GM18867 (cell line): Measurements from ENCODE around the gene PBXIP1.
"Not testable (repeated sequence)": the region's sequence is repeated elsewhere in the genome, so short reads cannot be mapped to it uniquely, and the experiment has no call there.

Experiments used
- ATAC-seq: cut with Tn5 transposase; IDR thresholded peaks from one replicate; pipeline ENCODE4 v1.9.1; 2021; ENCODE audit warnings: mild to moderate bottlenecking, moderate library complexity; ENCODE audit not compliant: unreplicated experiment

PBXIP1 gene

DNA sequence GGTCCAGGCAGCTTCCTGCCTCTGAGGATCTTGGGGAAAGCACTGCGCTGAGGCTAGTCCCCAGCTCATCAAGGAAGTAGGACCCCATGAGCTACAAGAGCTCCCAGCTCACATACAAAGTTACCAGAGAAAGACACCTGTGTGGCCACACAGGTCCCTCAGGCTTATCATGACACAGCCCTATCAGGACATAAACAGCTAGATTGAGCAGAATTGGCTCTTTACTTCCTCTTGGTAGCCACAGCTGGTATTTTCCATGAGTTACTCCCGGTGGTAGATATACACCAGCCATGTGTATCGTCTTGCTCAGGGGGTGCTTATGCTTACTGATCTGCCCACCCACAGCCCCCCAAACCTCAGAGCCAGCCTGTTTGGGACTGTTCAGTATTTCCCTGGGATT is 38.7 kb upstream of the PBXIP1 start:
- ATAC-seq: no peak

GRCh38 chr1:154994269-154994587 is 38.3 kb upstream of the PBXIP1 start:
- no peak for ATAC-seq

GRCh38 chr1:154993572-154994268 is 37.8 kb upstream of the PBXIP1 start, which contains the start of gene LENEP:
Gene LENEP (plus strand): TSS chr1:154993586. CDS start chr1:154993608, 22 bp downstream.
- no peak for ATAC-seq

- ATAC-seq: no peak
Observed at GRCh38 chr1:154992721-154993571, 37.0 kb upstream of the PBXIP1 start.

- no peak for ATAC-seq
Observed at GRCh38 chr1:154990276-154990675, 34.4 kb upstream of the PBXIP1 start.

GRCh38 chr1:154989195-154989860 is 33.4 kb upstream of the PBXIP1 start:
- ATAC-seq: no peak

- ATAC-seq: no peak
Observed at GRCh38 chr1:154988058-154988954, 32.4 kb upstream of the PBXIP1 start.

- ATAC-seq: no peak
Observed at GRCh38 chr1:154987326-154987725, 31.4 kb upstream of the PBXIP1 start.

DNA sequence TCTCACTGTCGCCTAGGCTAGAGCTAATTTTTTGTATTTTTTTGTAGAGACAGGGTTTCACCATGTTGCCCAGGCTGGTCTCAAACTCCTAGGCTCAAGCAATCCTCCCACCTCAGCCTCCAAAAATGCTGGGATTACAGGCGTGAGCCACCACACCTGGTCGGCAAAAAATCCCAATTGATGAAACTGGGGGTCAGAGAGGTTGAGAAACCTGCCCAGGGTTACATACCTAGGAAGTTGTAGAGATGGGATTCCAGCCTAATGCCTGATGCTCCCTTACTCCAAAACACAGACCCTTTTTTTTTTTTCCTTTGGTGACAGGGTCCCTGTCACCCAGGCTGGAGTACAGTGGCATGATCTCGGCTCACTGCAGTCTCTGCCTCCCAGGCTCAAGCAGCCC is 30.8 kb upstream of the PBXIP1 start:
- not testable (repeated sequence) for ATAC-seq

DNA sequence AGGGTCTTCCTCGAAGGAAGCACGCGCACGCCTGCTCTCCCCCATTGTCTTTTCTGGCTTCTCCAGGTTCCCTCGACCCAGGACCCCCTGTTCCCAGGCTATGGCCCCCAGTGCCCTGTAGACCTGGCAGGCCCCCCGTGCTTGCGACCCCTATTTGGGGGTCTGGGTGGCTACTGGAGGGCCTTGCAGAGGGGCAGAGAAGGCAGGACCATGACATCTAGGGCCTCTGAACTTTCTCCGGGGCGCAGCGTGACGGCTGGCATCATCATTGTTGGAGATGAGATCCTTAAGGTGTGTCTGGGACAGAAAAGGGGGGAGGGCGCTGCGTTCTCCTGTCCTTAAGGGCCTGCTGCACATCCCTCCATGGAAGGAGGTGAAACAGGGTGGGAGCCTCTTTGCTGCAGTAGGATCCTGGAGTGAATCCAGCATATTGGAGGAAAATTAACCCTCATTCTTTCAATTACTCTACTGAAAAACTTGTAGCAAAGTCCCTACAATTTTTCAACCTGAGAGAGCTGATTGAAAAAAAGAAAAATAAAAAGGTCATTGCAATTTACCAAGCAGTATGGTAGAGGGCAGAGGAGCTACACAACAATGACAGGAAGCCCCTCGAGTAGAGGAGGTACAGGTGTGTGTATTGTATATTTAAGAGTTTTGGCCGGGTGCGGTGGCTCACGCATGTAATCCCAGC is 28.0 kb upstream of the PBXIP1 start:
- no peak for ATAC-seq

- ATAC-seq: peak; percentile 95
Observed at GRCh38 chr1:154982897-154983648, 27.2 kb upstream of the PBXIP1 start, which contains the start of gene FLAD1. Gene FLAD1 (plus strand): TSS chr1:154983344. CDS start chr1:154983695, 351 bp downstream.

DNA sequence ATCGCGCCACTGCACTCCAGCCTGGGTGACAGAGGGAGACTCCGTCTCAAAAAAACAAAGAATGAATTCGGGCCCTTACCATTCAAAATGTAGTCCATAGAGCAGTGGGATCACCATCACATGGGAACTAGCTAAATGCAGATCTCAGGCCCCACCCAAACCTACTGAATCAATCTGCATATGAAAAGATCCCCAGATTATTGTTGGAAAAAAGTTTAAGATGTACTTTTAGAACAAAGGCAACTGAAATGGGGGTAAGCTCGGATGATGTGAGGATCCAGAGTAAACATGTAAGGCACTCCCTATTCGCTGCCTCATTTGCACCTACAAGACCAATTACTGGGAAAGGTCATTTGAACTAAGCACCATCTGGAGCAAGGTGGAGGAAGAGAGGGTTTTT is 26.4 kb upstream of the PBXIP1 start:
- ATAC-seq: no peak

DNA sequence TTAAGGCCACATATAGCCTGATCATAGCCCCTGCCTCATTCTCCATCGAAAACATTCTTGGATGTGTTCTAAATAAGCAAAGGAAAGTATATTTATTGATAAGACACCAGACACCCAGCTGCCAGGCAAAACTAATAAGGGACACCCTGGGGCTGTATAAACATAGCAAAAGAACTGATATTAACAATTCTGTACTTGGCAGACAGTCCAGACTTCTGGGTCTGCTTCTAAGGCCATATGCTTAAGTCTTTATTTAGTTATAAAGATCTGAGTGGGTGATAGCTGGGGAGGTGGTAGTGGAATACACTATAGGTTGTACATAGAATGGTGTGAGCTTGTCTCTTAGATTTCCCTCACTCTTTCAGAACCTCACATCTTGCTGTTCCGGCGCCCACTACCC is 22.5 kb upstream of the PBXIP1 start:
- no peak for ATAC-seq

- ATAC-seq: not testable (repeated sequence)
Observed at GRCh38 chr1:154977762-154978161, 21.9 kb upstream of the PBXIP1 start.

GRCh38 chr1:154975409-154976059 is 19.6 kb upstream of the PBXIP1 start:
- no peak for ATAC-seq

DNA sequence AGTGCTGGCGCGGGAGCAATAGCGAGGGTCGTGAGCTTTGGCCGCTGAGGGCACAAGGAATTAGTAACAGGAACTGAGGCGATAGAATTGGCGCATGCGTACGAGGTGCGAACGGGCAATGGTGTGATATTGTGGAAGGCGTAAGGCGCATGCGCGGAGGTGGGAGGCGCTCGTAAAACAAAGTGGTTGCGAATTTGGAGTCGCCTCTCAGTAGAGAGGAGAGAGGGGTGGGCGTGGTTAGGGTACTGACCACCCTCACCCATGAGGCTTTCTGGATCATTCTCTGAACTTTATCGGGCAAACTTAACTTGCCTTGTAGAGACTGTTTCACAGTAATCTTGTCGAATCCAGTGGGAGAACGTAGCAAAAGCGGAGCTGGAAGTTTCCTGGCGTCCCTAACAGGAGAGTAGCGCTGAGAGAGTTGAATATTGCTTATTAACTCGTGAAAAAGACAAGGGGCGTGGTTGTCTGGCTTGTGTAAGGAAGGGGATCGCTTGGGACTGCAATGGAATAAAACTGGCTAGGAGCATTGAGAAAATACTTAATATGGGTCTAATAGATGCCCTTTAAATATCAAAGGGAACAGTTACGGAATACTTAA is 19.0 kb upstream of the PBXIP1 start:
- ATAC-seq: peak; percentile 41

GRCh38 chr1:154974102-154974807 is 18.4 kb upstream of the PBXIP1 start, which contains the start of gene CKS1B:
Gene CKS1B (plus strand): TSS chr1:154974681. CDS start chr1:154974746, 65 bp downstream.
- peak; percentile 77 for ATAC-seq
